Measurements from ENCODE around the gene LRRC2.
A peak's percentile ranks its signal among the peaks of the same experiment; 100 is the strongest.

The LRRC2 gene

GRCh38 chr3:46575577-46576222 lies 9.6 kb upstream of the LRRC2 start:
- no peaks in the 10 kb centered on the region for H3K9me3 ChIP-seq (ENCODE audit: control insufficient read depth, insufficient read depth, low read length)
- H3K4me1 ChIP-seq (ENCODE audit: insufficient read depth, low read length), result peaks cover 32% of the 10 kb centered on the region
- H3K9ac ChIP-seq (ENCODE audit: low read depth, low read length), result peak overlapping the region; percentile 32
- H3K36me3 ChIP-seq (ENCODE audit: insufficient read depth, low read length), result peaks cover 18% of the 10 kb centered on the region; the same call in 1 of the 2 replicates

GRCh38 chr3:46574881-46575576 lies 8.9 kb upstream of the LRRC2 start:
- Histone ChIP-seq H3K36me3 (ENCODE audit: insufficient read depth, low read length) (peaks cover 13% of the 10 kb centered on the region; the same call in 1 of the 2 replicates), H3K9me3 (ENCODE audit: control insufficient read depth, insufficient read depth, low read length) (no peaks in the 10 kb centered on the region), H3K9ac (ENCODE audit: low read depth, low read length) (peak overlapping the region; percentile 21), H3K4me1 (ENCODE audit: insufficient read depth, low read length) (peaks cover 32% of the 10 kb centered on the region)

DNA sequence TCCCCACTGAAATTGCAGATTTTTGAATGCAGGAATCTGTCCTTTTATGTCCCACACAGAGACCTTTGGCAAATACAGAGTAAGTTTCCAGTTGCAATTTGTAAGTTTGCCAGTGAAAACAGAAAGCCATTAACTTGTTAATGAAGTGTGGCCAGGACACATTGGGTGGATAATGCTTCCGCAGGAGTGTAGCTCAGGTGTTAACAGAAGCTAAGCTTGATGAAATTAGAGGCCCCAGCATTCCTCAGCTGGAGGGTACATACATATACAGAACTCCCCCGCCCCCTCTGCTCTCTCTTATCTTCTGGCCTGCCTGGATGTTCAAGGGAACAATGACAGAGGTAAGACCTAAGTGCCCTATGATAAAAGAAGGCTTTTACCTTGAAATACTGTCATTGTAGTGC lies 8.1 kb upstream of the LRRC2 start:
- Histone ChIP-seq H3K9ac (ENCODE audit: low read depth, low read length) (peak overlapping the region; percentile 31), H3K9me3 (ENCODE audit: control insufficient read depth, insufficient read depth, low read length) (no peaks in the 10 kb centered on the region), H3K36me3 (ENCODE audit: insufficient read depth, low read length) (peaks cover 5% of the 10 kb centered on the region; the same call in 1 of the 2 replicates), H3K4me1 (ENCODE audit: insufficient read depth, low read length) (peaks cover 32% of the 10 kb centered on the region)

DNA sequence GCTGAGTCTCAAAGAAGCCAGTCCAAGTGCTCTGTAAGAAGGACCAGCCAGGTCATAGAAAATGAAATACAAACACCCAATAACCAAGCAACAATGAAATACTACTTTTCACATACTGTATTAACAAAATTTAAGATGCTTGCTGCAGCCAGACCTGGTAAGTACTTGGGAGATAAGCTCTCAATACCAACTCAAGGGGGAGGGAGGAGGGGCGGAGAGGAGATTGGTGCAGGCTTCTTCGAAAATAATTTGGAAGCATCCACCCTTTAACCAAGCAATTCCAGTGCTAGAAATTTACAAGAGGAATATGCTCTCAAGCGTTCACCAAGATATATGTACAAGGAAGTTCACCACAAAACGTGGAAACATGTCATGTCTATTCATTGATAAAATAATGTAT lies 7.6 kb upstream of the LRRC2 start:
- Histone ChIP-seq H3K4me1 (ENCODE audit: insufficient read depth, low read length) (peaks cover 32% of the 10 kb centered on the region), H3K9ac (ENCODE audit: low read depth, low read length) (peak overlapping the region; percentile 31), H3K36me3 (ENCODE audit: insufficient read depth, low read length) (no peaks in the 10 kb centered on the region; the same call in 1 of the 2 replicates), H3K9me3 (ENCODE audit: control insufficient read depth, insufficient read depth, low read length) (no peaks in the 10 kb centered on the region)

DNA sequence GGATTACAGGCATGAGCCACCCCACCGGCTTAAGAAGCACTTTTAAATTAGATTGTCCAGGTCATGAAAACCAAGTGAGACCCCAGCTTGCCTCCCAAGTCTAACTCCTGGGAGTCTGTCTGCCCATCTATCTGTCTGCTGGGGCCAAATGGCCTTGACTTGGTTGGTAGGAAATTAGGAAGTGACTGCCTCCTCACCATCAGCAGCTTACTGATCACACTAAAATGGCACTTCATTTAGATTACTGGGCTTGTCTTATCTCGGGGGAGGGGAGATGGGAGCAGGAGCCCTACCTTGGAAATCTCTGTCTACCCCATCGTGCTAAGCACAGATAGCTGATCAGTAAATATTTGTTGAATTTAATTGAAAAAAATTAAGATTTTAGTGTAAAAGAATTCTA lies 5.6 kb upstream of the LRRC2 start:
- H3K4me1 ChIP-seq (ENCODE audit: insufficient read depth, low read length), result peaks cover 32% of the 10 kb centered on the region
- no peaks in the 10 kb centered on the region for H3K36me3 ChIP-seq (ENCODE audit: insufficient read depth, low read length)
- H3K9ac ChIP-seq (ENCODE audit: low read depth, low read length), result no peak overlapping the region
- H3K9me3 ChIP-seq (ENCODE audit: control insufficient read depth, insufficient read depth, low read length), result no peaks in the 10 kb centered on the region

GRCh38 chr3:46565607-46566039 lies 479 bp downstream of the LRRC2 start:
- peak overlapping the region; percentile 54 for H3K9ac ChIP-seq (ENCODE audit: low read depth, low read length)
- no peaks in the 10 kb centered on the region for H3K36me3 ChIP-seq (ENCODE audit: insufficient read depth, low read length)
- no peaks in the 10 kb centered on the region; the same call in 1 of the 2 replicates for H3K9me3 ChIP-seq (ENCODE audit: control insufficient read depth, insufficient read depth, low read length)
- H3K4me1 ChIP-seq (ENCODE audit: insufficient read depth, low read length), result peaks cover 29% of the 10 kb centered on the region

GRCh38 chr3:46565077-46565476 lies 1.0 kb downstream of the LRRC2 start:
- Histone ChIP-seq H3K36me3 (ENCODE audit: insufficient read depth, low read length) (no peaks in the 10 kb centered on the region), H3K9me3 (ENCODE audit: control insufficient read depth, insufficient read depth, low read length) (no peaks in the 10 kb centered on the region; the same call in 1 of the 2 replicates), H3K4me1 (ENCODE audit: insufficient read depth, low read length) (peaks cover 32% of the 10 kb centered on the region), H3K9ac (ENCODE audit: low read depth, low read length) (peak overlapping the region; percentile 54)

DNA sequence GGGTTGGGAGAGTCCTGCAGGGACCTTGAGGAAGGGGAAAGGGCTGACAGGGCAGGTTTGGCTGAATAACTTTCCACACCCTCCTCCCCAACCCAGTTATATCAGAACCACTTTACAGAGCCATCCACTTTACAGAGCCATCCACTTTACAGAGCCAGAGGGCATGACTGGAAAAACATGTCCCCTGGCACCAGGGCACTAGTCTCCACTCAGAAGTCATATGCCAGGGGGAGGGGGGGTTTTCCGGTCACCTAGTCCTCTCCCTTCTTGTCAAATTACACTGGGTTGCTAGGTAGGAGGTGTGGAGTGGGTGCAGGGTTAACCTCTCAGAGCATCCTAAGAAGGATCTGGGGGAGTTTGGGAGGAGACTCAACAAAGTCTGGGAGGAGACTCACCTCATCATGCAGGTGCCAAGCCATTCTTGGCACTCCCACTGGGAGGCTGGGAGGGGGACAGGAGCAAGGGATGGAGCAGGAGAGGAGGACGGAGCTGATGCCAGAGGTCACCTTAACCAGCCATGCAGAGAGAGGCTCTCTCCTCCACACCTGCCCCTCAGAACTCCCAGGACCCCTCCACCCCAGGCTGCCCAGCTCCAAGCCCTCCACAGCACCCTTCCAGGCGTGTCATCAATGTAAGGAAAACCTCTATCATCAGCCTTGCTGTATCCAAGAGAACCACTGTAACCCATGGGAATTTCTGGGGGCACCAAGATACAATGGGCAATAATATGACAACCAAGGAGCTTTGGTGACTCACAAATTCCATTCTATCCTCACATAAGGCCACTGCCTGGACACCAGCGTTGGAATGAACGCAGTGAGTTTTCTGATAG lies 1.7 kb downstream of the LRRC2 start:
- no peak overlapping the region for H3K9ac ChIP-seq (ENCODE audit: low read depth, low read length)
- no peaks in the 10 kb centered on the region; the same call in 1 of the 2 replicates for H3K9me3 ChIP-seq (ENCODE audit: control insufficient read depth, insufficient read depth, low read length)
- H3K4me1 ChIP-seq (ENCODE audit: insufficient read depth, low read length), result peaks cover 32% of the 10 kb centered on the region
- H3K36me3 ChIP-seq (ENCODE audit: insufficient read depth, low read length), result no peaks in the 10 kb centered on the region

DNA sequence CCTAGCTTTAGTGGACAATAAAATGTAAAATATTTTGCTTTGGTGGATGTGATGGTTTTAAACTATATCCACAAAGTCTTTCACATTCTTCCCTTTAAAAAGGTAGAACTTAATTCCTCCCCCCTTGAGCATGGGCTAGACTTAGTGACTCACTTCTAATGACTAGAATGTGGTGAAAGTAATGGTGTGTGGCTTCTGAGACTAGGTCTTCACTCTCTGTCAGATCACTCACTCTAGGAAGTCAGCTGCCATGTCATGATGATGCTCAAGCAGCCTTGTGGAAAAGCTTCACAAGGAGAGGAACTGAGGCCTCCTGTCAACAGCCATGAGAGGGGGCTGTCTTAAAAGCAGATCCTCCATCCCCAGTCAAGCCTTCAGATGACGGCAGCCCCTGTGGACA lies 4.2 kb downstream of the LRRC2 start:
- Histone ChIP-seq H3K36me3 (ENCODE audit: insufficient read depth, low read length) (no peaks in the 10 kb centered on the region), H3K4me1 (ENCODE audit: insufficient read depth, low read length) (peaks cover 47% of the 10 kb centered on the region), H3K9me3 (ENCODE audit: control insufficient read depth, insufficient read depth, low read length) (no peaks in the 10 kb centered on the region; the same call in 1 of the 2 replicates)

GRCh38 chr3:46561511-46561910 lies 4.6 kb downstream of the LRRC2 start:
- no peak overlapping the region for H3K9ac ChIP-seq (ENCODE audit: low read depth, low read length)
- H3K9me3 ChIP-seq (ENCODE audit: control insufficient read depth, insufficient read depth, low read length), result no peaks in the 10 kb centered on the region; the same call in 1 of the 2 replicates
- H3K4me1 ChIP-seq (ENCODE audit: insufficient read depth, low read length), result peaks cover 47% of the 10 kb centered on the region
- no peaks in the 10 kb centered on the region for H3K36me3 ChIP-seq (ENCODE audit: insufficient read depth, low read length)

More for the DNA sequence above, 4.2 kb downstream of the LRRC2 start:
- H3K9ac ChIP-seq (ENCODE audit: low read depth, low read length), result no peak overlapping the region

GRCh38 chr3:46559091-46559704 lies 6.9 kb downstream of the LRRC2 start:
- Histone ChIP-seq H3K9ac (ENCODE audit: low read depth, low read length) (peak overlapping the region; percentile 37; the same call in 1 of the 2 replicates), H3K4me1 (ENCODE audit: insufficient read depth, low read length) (peaks cover 33% of the 10 kb centered on the region), H3K9me3 (ENCODE audit: control insufficient read depth, insufficient read depth, low read length) (no peaks in the 10 kb centered on the region), H3K36me3 (ENCODE audit: insufficient read depth, low read length) (no peaks in the 10 kb centered on the region)

- Histone ChIP-seq H3K9ac (ENCODE audit: low read depth, low read length) (peak overlapping the region; percentile 37; the same call in 1 of the 2 replicates), H3K9me3 (ENCODE audit: control insufficient read depth, insufficient read depth, low read length) (no peaks in the 10 kb centered on the region), H3K4me1 (ENCODE audit: insufficient read depth, low read length) (peaks cover 25% of the 10 kb centered on the region), H3K36me3 (ENCODE audit: insufficient read depth, low read length) (no peaks in the 10 kb centered on the region)
Measured at GRCh38 chr3:46558184-46559043, 7.7 kb downstream of the LRRC2 start.

DNA sequence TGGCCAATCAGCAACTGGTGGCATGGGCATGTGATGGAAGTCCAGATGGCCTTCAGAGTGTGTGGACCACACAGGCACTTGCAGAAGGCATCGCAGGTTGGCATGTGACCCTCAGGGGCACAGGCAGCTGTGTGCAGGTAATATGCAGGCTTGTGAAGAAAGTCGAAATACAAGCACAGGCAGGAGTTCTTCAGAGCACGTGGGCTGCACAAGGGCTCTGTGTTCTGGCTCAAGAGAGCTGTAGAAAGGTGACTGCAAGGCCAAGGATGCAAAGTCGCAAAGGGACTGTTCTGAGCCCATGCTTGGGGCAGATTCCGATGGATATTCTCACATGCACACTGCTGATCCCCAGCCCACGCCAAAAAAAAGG lies 8.3 kb downstream of the LRRC2 start:
- peaks cover 25% of the 10 kb centered on the region for H3K4me1 ChIP-seq (ENCODE audit: insufficient read depth, low read length)
- H3K9me3 ChIP-seq (ENCODE audit: control insufficient read depth, insufficient read depth, low read length), result no peaks in the 10 kb centered on the region
- no peaks in the 10 kb centered on the region for H3K36me3 ChIP-seq (ENCODE audit: insufficient read depth, low read length)
- no peak overlapping the region for H3K9ac ChIP-seq (ENCODE audit: low read depth, low read length)

All from ES-I3 (cell line).